NCI-H345 (cell line): Measurements from ENCODE around the gene ARHGEF28.

Experiments used
- DNase-seq: peaks from one replicate; lab custom pipeline; 2025; lab: John Stamatoyannopoulos, UW

The ARHGEF28 gene

GRCh38 chr5:73740274-73740790, 114.3 kb downstream of the ARHGEF28 start:
- DNase-seq = no peak

GRCh38 chr5:73743161-73743560, 117.2 kb downstream of the ARHGEF28 start:
- DNase-seq = no peak

DNA sequence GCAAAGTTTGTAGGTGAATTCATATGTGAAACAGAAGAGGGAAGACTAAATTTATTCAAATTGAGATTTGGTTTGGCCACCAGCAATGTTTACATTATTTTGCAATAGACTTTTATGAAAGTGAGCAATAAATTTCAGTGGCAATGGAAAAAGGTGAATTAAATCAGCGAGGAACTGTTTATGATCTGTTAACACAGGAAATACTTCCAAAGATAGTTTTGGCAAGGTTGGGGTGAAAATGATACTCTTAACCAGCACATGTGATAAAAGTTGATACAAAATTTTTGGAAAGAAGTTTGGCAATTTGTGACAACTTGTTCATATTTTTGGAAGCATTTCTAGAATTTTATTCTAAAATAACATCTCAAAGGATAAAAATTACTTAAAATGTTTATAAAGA, 119.8 kb downstream of the ARHGEF28 start:
- no peak for DNase-seq

DNA sequence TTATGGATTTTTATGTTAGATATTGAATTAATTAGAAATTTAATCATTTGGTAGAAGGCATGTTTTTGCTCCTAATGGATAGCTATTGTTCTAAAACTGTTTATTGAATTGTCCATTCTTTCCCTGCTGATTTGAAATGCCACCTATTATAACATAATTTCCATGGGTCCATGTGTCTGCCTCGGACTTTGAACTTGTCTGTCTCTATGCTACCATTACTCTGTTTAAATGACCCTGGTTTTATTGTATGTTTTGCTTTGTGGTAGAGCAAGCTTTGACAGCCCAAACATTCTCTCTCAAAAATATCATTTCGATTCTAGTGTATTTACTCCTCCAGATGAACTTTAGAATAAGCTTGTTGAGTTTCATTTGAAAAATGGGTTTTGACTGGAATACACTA, 120.6 kb downstream of the ARHGEF28 start:
- DNase-seq = no peak

- DNase-seq = no peak
These were observed 121.8 kb downstream of the ARHGEF28 start for GRCh38 chr5:73747696-73748380.

DNA sequence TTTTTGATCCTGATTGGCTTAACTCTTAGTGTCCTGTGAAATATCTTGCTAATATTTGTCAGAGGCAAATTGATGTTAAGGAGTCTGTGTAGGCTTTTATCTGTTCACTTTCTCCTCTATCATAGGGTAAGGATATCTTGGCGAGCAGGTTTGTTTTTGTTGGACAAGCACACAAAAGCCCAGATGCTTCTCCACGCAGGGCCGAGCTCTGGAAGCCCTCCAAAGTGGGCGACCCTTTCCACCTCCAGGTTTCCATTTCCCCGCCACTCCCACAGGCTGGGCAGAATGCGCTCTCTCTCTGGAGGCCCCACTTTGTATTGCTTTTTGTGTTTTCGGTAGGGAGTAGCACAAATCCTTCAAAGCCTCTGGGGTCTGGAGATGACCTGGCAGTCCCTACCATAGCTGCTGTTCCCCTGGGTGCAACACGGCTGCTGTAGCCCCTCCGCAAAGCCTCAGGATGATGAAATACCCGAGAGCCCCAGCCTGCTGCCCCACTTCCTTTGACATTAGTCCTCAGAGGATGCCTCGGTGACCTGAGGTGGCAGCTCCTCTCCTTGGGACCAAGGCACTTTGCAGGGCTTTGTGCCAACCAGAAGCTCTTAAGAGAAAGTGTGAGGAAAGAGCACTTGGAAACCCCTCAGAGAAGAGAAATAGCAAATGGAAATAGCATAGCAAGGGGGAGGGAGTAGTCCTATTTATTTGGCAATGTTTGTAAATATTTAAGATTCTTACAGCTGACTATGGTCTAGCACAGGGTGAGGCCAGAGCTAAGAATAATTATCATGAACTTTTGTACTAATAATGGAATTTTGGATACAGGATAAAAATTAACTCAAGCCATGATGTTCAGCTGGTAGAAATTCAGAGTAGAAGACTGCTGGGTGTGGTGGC, 122.8 kb downstream of the ARHGEF28 start:
- DNase-seq = no peak

GRCh38 chr5:73749485-73750270, 123.7 kb downstream of the ARHGEF28 start:
- no peak for DNase-seq

DNA sequence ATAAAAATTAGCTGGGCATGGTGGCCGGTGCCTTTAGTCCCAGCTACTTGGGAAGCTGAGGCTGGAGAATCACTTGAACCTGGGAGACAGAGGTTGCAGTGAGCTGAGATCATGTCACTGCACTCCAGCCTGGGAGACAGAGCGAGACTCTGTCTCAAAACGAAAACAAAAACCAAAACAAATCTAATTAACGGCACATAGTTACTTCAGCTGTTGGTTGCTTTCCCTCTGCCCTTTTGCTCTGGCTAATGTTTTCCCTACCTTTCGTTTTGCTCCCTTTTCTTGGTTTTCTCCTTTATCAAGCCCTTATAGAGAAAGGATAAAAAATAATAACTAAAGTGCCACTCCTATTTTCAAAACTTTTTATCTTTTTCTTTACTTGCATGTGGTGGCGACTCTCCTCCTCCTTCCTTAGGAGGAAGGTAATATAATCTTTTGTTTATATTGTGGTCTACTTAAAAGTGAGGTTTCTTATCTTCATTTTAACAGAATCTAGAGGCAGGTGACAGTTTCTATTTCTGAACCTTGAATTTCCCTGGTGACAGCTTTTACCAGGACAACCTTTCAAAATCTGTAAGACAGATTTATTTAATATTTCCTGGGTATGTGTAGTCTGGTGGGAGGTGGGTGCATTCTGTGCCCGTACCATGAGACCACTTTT, 125.4 kb downstream of the ARHGEF28 start:
- no peak for DNase-seq

DNA sequence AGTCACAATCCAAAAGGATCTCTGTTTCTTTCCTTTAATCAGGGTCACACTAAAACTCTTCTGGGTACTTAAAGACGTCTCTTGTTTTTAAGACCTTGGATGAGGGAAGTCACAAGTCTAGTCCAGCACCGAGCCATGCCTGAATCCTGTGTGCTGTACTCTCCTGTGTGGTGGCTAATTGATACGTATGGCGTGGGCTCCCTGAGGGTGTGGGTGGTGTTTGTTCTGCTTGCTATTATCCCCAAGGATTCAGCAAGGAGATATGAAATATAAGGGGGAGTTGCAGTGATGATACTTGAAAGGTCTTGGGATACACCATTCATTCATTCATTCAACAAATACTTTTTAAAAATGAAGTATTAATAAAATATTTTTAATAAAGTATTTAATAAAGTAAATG, 128.3 kb downstream of the ARHGEF28 start:
- DNase-seq = no peak

DNA sequence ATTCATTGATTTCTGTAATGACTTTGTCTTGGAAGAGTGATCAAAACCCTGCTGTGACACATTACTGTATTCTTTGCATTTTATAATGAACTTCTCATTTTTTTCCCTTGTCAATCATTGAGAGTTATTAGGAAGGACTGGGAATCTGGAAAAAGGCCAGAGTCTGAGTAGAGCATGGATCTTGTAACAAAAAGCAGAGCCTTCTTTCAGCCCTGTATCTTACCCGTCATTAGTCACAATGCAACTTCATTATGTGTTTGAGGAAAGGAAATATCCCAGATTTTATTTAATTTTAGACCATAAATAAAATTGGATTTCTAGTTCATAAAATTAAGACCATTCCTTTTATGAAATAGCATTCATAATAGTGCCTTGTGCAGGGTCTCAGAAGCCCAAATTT, 131.4 kb downstream of the ARHGEF28 start:
- DNase-seq = no peak

DNA sequence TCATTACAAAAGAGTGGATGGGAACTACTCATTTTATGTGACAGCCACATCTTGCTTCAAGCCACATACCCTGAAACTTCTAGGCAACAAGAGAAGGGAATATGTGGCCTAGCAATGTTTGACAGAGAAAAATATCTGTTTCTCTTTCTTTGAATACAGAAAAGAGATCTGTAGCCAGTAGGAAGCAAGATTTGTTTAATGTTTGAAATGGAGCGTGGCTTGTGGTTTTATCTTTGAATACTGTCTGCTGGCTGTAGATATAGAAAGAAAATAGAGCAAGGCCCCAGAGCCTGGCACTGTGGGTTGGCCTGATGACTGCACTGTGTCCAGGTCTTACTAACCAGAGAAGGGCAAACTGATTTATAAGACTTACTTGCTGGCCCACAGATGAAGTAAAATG, 133.8 kb downstream of the ARHGEF28 start:
- DNase-seq = no peak

DNA sequence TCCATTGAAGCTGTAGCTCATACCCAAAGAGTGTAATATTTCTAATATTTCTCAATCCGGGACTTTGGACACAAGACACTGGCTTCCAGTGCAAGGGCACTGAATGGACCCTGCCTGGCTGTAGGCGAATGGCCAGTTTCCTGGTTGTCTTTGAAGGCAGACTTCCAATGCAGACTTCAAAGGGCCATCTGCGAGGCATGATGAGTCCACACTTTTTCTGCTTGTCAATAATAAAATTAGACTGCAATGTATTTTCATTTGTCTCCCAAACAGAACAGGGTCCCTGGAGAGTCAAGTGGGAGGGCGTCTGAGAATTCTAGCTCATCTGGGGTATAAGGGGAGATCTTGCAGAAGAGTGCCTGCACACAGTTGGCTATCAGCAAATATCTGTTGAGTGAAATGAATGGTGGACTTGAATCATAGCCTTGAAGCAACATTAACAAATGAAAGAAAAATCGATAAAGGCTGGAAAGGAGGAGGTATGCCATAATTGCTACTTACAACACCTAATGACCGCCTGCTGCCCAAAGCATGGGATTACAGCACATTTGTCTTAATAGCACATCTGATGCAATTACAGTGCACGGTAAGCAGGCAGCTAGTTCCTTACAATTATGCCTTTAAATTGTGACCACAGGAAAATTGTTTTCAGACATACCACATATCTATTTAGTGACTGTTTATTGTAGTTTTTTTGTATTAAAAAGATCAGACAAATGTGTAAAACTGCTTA, 137.5 kb downstream of the ARHGEF28 start:
- DNase-seq = no peak

DNA sequence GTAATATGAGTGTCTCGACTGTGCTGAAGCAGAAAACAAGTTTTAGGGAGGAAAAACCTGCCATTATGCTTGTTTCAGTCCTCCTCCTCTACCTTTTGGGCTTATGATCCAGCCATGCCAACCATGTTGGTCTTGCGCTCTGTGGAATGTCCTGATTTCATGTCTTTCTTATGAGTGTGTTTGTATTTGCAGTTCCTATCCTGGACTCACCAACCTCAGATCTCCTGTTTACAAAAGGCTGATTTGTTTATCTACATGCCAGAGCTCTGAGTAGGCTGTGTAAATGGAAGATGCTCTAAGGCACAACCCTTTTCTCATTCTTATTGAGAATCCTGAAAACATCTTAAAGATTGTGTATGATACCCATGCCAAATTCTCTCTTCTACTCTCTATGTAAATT, 138.6 kb downstream of the ARHGEF28 start:
- DNase-seq = no peak

GRCh38 chr5:73764996-73765395, 139.0 kb downstream of the ARHGEF28 start:
- no peak for DNase-seq

DNA sequence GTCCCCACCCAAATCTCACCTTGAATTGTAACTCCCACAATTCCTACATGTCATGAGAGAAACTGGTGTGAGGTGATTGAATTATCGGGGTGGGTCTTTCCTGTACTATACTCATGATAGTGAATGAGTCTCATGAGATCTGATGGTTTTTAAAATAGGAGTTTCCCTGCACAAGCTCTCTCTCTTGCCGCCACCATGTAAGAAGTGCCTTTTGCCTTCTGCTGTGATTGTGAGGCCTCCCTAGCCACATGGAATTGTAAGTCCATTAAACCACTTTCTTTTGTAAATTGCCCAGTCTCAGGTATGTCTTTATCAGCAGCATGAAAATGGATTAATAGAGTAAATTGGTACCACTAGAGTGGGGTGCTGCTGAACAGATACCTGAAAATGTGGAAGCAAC, 140.9 kb downstream of the ARHGEF28 start:
- DNase-seq = no peak

DNA sequence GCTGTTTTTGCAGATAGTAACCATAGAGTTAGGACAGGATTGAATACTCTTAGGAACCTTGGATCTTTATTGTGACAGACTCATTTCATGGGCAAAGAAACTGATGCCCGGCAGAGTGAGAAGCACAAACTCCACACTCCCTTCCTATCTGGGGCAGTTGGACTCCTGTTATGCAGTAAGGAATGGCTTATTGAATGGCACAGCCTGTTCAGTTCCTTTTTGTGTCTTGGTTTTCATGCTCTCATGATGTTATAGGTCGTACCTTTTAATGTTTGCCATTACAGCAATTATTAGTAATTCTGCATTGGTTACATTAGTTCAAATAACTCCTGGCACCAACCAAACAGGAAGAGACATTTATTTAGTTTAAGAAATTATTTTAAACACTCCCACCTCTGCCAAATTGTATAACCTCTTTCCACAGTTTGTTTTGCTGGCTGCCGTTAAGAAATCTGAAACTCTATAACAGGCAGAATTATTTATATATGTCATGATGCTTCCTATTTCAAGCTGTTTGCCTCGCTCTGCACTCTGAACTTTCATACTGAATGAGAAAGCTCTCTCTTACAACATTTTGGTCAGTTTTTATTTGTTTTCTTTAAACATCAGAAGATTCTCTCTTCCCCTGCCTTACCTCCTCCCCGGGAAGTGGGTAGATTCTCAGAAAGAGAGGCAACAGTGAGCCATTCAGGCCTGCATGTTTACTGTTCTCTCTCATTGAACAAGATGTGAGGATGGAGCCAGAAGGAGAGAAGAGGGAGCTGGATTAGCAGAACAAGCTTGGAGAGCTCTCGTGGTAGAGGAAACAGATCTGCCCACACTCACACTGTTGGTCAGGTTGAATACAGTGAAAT, 144.4 kb downstream of the ARHGEF28 start:
- no peak for DNase-seq

- no peak for DNase-seq
These were observed 148.9 kb downstream of the ARHGEF28 start for GRCh38 chr5:73774924-73775323.

DNA sequence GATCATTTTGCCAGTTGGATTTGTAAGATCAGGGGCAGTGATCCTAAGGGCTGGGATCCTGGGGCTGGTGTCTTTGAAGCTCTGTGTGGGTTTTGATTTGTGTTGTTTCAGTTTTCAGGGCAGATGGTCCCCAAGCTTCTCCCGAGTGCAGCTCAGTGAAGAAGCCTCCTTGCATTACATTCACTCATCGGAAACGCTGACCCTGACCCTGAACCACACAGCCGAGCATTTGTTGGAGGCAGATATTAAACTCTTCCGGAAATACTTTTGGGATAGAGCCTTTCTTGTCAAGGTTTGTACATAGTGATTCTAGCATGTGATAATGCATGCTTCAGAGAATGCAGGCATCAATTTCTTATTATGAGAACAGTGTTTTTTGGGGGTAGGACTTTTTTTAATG, 150.4 kb downstream of the ARHGEF28 start:
- DNase-seq = no peak

DNA sequence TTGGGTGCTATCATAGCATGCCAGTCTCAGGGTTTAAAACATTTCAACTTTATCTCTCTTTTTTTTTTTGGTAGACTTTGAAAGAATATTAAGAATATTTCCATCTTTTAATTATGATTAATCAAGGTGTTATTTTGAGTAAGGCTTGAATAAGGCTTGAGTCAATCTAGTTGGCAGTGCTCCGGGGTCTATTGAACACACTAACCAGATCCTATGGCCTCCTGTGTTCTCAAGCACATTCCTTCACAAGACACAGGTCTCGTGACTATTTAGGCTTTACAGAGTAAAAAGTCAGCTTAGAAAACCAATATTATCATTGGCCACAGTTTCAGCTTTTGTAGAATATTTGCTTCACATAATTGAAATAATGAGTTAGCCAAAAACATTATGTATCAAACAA, 151.2 kb downstream of the ARHGEF28 start:
- DNase-seq = no peak
